Liver (tissue), 3 donors: ENCODE data around the gene ARHGDIA.

Source experiments
- ATF3 ChIP-seq: IDR thresholded peaks from 2 replicates; pipeline ENCODE4 v1.6.1; 2016; ENCODE audit warnings: antibody characterized with exemption
- CTCF ChIP-seq: fragments of 150-350 bp; IDR thresholded peaks from 2 replicates; pipeline ENCODE4 v1.5.1; 2017; ENCODE audit warnings: improper control_type of control experiment, low read depth, low read length; ENCODE audit not compliant: missing input control
- FOXA1 ChIP-seq: IDR thresholded peaks from 2 replicates; pipeline ENCODE4 v1.6.1; 2016; ENCODE audit warnings: antibody characterized with exemption
- JUND ChIP-seq, 2 donors: IDR thresholded peaks; 2 replicates each; pipeline ENCODE4 v1.6.1; 2016; ENCODE audit warnings: antibody characterized with exemption in 2 of 2
- NR2F2 ChIP-seq: IDR thresholded peaks from 2 replicates; pipeline ENCODE4 v1.6.1; 2016; ENCODE audit warnings: antibody characterized with exemption
- RAD21 ChIP-seq, 2 donors: IDR thresholded peaks; 2 replicates each; pipeline ENCODE4 v1.6.1; 2016; ENCODE audit warnings: antibody characterized with exemption in 2 of 2, mild to moderate bottlenecking in 2 of 2
- REST ChIP-seq: IDR thresholded peaks from 2 replicates; pipeline ENCODE4 v1.6.1; 2016; ENCODE audit warnings: antibody characterized with exemption, mild to moderate bottlenecking
- SP1 ChIP-seq: IDR thresholded peaks from 2 replicates; pipeline ENCODE4 v1.6.1; 2018; ENCODE audit warnings: antibody characterized with exemption, mild to moderate bottlenecking
- TAF1 ChIP-seq: conservative IDR thresholded peaks from 2 replicates; pipeline ENCODE4 v1.6.1; 2016; ENCODE audit warnings: antibody characterized with exemption, mild to moderate bottlenecking
- YY1 ChIP-seq: IDR thresholded peaks from 2 replicates; pipeline ENCODE4 v1.6.1; 2016; ENCODE audit warnings: antibody characterized with exemption, mild to moderate bottlenecking
- ZBTB33 ChIP-seq: IDR thresholded peaks from 2 replicates; pipeline ENCODE4 v1.6.1; 2016; ENCODE audit warnings: antibody characterized with exemption
- donor health status: healthy.
- donor health status: healthy.

DNA sequence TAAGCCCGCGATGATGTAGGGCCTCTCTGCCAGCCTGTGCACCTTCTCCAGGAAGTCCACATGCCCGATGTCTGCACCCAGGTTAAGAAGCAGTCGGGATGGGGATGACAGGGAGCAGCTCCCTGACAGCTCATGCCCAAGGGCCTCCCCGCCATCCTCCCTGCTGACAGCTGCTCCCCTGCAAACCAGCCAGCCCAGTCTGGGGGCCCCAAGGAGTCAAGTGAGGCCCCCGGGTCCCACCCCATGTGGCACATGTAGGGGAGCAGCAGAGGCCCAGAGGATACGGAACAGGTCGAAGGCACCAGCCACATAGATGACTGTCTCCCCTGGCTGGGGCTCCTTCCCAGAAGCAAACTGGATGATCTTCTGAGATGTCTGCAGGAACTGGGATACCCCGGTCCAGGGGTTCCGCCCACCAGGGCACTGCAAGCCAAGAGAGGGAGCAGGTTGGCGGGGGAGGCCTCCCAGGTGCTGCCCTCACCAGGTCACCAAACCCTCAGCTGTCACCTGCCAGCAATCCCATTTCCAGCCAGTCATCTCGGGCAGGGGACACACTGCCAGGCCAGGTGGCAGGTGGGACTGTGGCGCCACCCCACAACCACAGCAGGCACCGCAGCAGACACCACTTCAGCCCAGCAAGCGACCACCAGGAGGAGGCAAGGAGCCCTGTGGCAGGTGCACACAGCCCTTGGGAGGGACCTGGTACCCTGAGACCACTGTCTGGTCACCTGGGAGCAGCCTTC lies 35.5 kb upstream of the ARHGDIA start:
- TF ChIP-seq ZBTB33, result no peak
- no peak for TF ChIP-seq SP1
- TF ChIP-seq CTCF, result no peak
- no peak for TF ChIP-seq NR2F2
- no peak for TF ChIP-seq TAF1
- no peak for TF ChIP-seq REST
- no peak for TF ChIP-seq RAD21 (IDR thresholded peaks at IDR 0.05)
- TF ChIP-seq YY1, result no peak
- TF ChIP-seq JUND (IDR thresholded peaks at IDR 0.05), result no peak
- no peak for TF ChIP-seq ATF3
- no peak for TF ChIP-seq FOXA1
